Retinal pigment epithelial cell (primary cell): ENCODE results near the gene PIWIL4.

Source experiments
- DNase-seq: peaks from one replicate; pipeline ENCODE4 v3.0.0-alpha.2; 2010; ENCODE audit warnings: low read depth
- H3K4me3 ChIP-seq: 2 replicates; pipeline ENCODE4 v1.5.1; 2011; ENCODE audit warnings: mild to moderate bottlenecking, low read length, control low read depth, moderate library complexity
- TF ChIP-seq, protein P1 (sequence below): conservative IDR thresholded peaks from 2 replicates; pipeline ENCODE4 v1.5.1; 2011; ENCODE audit warnings: low read depth, low read length, control low read depth, inconsistent platforms

Gene PIWIL4

DNA sequence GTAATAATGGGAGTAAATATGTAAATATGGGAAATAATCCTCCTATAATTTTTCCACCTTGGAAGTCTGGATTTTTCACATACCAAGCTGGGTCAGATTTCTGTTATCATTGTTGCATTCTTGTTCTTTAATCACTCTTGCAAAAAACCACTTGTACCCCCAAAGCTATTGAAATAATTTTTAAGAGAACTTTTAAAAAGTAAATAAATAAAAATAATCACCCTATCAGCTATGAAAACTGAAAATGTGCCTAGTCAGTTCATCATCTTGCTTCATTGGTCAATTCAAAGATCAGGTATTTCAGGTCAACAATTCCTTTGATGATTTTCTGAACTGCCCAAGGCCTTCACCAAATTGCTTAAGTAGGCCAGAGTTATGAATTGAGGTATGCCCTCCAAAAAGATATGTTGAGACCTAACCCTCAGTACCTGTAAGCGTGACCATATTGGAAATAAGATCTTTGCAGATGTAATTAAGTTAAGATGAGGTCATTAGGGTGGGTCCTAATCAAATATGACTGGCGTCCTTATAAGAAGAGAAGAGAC is 95.8 kb downstream of the PIWIL4 start:
- TF ChIP-seq, protein P1, sequence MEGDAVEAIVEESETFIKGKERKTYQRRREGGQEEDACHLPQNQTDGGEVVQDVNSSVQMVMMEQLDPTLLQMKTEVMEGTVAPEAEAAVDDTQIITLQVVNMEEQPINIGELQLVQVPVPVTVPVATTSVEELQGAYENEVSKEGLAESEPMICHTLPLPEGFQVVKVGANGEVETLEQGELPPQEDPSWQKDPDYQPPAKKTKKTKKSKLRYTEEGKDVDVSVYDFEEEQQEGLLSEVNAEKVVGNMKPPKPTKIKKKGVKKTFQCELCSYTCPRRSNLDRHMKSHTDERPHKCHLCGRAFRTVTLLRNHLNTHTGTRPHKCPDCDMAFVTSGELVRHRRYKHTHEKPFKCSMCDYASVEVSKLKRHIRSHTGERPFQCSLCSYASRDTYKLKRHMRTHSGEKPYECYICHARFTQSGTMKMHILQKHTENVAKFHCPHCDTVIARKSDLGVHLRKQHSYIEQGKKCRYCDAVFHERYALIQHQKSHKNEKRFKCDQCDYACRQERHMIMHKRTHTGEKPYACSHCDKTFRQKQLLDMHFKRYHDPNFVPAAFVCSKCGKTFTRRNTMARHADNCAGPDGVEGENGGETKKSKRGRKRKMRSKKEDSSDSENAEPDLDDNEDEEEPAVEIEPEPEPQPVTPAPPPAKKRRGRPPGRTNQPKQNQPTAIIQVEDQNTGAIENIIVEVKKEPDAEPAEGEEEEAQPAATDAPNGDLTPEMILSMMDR: no peak
- no peak for DNase-seq
- H3K4me3 ChIP-seq: no peak overlapping the region

DNA sequence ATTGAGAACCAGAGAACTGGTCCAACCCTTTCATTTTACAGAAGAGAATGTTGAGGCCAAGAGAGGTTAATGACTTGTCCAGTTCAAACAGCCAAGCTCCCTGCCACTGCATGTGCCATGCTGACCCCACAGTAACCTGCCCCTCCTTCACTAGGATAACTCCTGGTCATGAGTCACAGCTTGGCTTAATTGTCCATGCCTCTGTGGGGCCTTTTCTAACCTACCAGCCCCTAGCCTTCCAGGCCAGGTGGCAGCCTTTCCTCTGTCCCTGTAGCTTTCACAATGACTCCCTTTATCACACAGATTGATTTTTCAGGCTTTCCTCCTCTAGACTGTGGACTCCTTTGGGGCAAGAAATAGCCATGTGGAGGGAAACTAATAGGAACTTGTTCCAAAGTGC is 97.2 kb downstream of the PIWIL4 start:
- TF ChIP-seq, protein P1: no peak
- no peak overlapping the region for H3K4me3 ChIP-seq
- DNase-seq: no peak

DNA sequence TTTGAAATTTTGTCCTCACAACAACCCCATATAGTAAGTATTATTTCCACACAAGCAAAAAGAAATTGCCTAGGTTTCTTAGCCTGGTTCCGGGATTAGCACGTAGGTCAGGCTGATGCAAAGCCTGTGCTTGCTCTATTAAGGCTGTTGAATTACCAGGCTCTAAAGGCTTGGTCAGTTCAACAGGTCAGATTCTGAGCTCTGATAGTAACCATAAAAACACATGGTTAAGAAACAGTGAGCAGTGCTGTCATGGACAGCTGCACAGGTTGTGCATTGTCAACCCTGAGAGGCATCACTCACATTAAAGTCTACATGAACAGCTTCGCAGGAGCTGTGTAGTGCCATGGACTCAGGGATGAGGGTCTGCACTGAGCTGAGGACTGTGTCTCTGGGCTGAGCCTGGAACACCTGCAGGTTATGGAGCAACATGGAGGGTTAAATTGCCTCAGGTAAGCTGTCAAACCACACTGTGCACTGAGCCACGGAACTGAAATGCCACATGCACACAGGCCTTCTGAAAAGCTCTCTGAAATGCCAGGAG is 98.0 kb downstream of the PIWIL4 start:
- TF ChIP-seq, protein P1: no peak
- no peak for DNase-seq
- no peak overlapping the region for H3K4me3 ChIP-seq

DNA sequence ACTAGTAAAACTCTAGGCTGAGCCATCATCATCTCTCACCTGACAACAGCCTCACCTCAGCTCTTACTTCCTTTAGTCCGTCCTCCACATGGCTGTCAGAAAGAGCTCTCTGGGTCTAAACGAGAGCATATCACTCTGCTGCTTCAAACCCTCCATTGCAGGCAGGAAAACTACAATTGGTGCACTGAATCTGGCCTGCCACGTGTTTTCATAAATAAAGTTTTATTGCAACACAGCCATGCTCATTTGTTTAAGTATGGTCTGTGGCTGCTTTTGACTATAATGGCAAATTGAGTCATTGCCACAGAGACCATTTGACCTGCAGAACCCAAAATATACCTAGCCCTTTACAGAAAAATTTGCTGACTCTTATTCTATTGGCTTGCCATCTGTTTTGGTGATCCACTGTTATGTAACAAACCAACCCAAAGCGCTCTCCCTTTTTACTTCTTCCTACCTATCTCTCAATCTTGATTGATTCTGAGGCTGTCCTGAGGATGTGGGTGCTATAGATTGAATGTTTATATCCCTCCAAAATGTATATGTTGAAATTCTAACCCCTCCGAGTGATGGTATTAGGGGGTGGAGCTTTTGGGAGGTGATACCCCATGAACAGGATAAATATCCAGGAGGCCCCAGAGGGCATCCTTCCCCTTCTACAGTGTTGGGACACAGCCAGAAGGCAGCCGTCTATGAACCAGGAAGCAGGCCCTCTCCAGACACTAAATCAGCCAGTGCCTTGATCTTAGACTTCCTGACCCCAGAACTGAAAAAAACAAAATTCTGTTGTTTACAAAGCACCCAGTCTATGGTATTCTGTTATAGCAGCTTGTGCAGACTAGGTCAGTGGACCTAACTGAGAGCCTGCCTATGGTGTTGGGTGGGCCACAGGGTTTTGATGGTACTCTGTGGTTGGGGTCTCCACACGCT is 99.9 kb downstream of the PIWIL4 start:
- TF ChIP-seq, protein P1: no peak
- DNase-seq: no peak
- no peak overlapping the region for H3K4me3 ChIP-seq

DNA sequence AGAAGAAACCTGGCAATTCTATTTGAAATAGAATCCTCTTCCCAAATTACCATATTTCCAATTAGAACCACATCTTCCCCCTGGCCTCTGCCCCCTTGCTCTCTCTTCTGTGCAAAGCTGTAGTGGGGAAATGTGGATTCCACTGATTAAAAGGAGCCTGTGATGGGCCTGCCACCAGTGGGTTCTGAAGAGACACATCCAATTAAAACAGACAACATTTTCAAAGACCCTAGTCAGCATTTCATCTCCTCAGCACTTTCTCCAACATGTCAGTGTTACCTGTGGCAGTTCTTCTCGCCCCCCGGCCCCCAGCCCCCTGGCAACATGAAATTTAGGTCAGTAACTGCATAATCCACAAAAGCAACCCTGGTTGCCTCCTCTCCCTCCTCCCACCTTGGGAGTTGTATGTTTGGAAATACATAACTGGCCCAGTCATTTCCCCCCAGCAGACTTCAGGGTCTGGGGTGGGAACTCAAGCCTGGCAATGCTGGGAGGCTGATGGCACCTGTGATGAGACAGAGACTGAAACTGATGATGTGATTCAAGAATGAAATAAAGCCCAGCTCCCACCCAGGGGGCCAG is 101.1 kb downstream of the PIWIL4 start:
- TF ChIP-seq, protein P1: no peak
- no peak for DNase-seq
- no peak overlapping the region for H3K4me3 ChIP-seq

DNA sequence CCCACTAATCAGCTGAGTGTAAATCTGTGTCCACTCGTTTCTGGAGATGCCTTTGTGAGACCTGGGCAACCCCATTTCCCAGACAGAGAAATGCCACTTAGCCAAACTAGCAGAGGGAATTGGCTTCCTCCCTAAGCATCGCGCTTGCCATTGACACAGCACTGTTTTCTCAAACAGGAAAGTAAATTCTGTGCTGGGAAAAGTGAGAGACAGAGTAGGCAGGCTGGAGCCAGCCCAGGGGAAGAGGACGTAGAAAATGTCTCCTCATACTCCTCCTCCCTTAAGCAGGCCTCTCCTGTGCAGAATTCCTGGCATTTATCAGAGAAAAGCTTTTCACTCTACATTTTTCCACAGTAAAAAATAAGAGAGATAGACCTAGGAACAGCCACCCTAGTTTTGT is 101.9 kb downstream of the PIWIL4 start:
- no peak for DNase-seq
- TF ChIP-seq, protein P1: no peak
- no peak overlapping the region for H3K4me3 ChIP-seq
